GM19452 (cell line): ENCODE data around the gene SUCLG2.
"Not testable (repeated sequence)": the region's sequence is repeated elsewhere in the genome, so short reads cannot be mapped to it uniquely, and the experiment has no call there.

Experiments used
- ATAC-seq: cut with Tn5 transposase; IDR thresholded peaks from one replicate; pipeline ENCODE4 v1.9.1; 2021; ENCODE audit not compliant: unreplicated experiment

SUCLG2 gene

DNA sequence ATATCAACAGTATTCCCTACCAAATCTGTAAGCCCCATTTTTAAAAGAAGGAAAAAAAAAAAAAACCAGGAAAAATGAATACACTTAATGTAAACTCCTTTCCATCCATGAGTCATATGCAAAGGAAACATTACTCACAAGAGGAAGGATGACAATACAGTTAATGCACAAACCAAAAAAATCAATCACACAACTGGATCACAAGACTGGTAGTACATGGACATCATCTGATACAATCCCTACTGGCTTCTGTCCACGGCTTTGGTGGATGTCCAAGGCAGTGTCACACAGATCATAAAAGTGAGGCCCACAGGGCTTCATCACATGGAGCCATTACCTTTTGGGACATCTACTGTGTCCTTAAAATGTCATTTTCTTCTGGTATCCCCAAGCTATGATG, 44.0 kb downstream of the SUCLG2 start:
- ATAC-seq: no peak

DNA sequence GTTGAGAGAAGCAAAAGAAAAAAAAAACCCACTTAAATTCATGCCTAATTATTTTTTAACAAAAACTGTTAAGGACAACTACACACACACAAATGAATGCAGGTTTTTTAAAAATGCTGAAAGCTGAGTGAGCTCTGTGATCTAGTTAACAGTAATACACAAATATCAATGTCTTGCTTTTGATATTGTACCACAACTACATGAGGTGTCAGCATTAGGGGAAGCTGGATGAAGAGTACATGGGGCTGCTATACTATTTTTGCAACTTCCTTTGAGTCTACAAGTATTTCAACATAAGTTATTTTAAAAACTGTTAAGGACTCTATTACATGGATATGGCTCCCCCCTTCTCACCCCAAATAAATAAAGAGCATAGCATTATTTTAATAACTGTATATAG, 44.7 kb downstream of the SUCLG2 start:
- ATAC-seq: no peak

DNA sequence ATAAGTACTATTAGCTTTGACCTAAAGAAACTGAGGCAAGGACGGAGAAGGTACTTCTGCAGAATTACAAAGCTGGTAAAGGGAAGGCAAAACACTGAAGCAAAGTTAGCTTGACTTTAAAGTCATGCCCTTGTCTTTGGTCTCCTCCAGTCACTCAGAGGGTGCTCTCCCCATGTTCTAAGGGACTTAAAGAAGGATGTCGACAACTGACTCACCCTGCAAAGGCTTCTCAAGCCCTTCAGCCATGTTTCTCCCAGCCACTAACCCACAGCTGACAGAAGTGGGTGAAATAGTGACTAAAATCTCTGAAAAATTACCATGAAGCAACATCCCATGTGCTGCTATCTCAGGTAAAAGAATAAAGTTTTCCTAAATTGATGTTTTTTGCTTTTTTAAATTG, 46.4 kb downstream of the SUCLG2 start:
- no peak for ATAC-seq

DNA sequence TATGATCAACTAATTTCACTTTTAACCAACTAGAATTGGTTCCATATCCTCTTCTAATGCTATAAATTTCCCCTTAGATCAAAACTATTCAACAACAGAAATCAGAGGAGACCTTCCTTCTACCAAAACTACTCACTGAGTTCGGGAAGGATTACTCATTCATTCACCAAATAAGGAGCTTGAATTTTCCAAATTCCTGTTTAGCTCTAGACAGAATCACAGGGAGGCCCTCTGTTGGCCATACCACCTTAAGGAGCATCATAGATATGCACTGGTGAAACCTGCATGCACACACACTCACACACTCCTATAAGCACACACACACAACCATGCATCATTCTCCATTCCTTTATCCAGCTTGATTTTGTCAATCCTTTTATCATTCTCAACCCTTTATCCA, 49.0 kb downstream of the SUCLG2 start:
- ATAC-seq: no peak

DNA sequence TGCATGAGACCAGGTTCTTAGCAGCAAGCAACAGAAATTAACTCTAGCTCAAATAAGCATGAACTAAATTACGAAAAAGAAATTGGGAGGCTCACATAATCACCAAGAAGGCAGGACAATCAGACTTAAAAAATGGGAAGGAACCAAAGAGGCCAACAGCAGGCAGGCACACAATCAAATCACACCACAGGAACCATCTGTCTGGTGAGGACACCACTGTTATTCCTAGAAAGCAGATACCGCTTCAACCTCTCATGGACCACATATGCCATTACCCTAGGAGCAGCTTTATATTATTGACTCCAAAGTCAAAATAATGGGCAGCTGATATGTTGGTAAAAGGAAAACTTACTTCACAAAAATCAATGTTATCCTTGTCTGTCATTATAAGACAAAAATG, 51.6 kb downstream of the SUCLG2 start:
- no peak for ATAC-seq

DNA sequence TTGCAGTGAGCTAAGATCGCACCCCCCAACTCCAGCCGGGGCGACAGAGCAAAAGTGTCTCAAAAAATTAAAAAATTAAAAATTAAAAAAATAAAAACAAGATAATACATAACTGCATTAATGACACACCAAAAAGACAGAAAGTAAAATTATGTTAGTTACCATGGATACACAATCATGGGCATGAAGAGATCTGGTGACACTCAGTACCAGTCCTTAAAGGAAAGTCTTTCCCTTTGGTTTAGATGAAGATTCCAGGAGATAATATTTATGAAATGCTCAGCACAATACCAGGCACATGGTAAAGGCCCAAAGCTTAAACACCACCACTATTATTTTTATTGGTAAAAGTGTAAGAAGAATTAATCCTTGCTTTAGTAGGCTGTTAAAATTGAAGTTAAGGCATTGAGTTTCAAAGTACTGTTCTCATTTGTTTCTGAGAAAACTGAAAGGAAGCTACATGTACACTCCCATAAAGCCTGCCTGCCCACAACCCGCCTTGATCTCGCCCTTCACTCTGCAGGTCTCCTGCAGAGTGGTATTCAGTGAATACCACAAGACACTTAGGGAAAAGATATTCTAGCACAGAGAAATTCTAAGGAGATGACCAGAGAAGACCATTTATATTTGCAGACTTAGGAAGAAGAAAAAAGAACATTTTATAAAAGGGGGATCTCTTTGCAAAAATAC, 52.3 kb downstream of the SUCLG2 start:
- no peak for ATAC-seq

DNA sequence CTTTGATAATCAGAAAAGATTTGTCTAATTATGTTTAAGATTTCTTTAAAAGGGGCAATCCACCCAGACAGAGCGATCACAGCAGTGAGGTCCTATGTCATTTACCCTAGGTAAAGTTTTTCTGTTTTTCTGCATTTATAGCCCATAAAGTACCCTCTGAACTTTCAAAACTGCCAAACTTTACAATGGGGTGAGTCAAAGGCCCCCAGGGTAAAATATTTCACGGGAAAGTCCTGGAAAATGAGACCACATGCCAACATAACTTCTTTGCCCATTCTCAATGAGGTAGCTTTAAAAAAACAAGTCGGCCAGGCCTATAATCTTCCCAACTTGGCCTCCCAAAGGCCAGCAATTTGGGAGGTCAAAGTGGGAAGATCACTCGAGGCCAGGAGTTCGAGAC, 53.0 kb downstream of the SUCLG2 start:
- no peak for ATAC-seq

DNA sequence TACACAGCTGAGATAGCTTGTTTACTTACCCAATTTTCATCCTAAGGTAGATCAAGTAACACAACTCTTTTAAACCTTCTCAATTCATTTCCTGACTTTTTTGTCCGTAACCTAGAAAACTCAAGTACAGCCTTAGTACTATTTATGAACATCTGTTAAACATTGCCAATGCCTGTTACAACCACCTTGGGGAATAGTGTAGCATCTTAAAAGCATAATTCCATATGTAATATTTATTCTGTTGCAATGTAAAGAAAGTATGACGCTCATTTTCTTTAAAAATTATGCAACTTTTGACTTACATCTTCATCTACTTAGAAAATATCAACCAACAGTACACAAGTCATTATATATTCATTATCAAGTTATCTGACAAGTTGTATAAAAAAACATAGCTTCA, 54.6 kb downstream of the SUCLG2 start:
- no peak for ATAC-seq

DNA sequence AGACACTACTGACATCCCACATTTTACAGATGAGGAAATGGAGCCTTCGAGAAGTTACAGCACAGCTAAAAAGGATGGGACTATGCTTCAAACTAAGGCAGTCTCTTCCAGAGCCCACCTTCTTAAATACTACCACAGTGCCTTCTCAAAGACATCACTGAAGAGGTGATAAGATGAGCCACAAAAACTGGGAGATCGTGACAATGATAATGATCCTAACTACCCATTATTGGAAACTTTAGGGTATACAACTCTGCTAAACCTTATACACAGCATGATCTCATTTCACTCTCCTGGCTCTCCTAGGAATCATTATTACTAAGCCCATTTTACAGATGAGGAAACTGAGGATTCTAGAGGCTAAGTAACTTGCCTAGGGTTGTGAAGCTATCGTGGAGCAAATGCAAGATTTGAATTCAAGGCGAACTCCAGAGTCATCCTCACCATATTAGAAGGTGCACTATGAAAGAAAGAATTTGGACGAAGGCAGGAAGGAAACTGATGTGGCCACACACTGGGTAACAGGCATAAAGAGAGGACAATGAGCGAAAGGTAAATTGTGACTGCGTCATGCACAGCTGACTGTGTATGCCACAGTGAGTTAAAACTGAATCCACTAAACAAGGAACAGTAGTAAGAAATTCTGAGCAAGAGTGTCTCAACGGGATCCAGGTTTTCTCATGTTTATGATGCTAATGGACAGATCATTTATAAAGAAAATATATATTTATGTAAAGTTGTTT, 55.4 kb downstream of the SUCLG2 start:
- ATAC-seq: no peak

DNA sequence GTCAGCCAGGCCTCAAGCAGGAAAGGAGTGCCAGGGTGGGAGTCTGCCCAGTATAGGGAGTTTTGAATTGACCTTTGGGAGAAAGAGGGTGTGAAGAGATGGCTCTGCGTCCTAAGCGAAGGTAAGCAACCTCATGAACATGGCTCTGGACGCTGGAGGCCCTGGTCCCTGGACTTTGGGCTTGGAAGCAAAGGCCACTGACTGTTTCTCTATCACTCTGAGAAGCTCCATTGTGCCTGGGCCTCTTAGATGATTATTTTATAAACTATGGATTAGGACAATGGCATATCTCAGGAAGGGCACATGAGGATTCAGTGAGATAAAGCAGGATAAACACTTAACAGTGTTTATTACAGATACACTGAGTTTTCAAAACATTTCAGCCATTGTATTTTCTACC, 59.0 kb downstream of the SUCLG2 start:
- ATAC-seq: no peak

DNA sequence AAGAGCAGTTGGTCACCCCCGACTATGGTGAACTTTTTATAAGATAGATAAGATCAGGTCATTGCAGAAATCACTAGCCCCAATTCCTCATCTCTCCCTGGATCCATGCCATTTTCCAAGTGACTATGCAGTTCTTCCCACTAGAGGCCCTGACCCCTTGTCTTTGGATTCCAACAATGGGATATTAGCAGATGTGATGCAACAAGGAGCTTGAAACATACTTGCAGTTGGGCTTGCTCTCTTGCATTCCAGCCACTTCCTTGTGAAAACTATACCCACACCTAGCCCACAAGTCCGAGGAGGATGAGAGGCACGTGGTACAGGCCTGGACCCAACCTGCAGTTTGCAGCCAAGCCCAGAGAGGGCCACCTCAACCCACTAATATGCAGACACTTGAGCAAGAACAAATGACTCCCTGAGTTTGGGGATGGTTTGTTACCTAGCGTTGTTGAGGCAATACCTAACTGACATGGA, 60.6 kb downstream of the SUCLG2 start:
- ATAC-seq: no peak

DNA sequence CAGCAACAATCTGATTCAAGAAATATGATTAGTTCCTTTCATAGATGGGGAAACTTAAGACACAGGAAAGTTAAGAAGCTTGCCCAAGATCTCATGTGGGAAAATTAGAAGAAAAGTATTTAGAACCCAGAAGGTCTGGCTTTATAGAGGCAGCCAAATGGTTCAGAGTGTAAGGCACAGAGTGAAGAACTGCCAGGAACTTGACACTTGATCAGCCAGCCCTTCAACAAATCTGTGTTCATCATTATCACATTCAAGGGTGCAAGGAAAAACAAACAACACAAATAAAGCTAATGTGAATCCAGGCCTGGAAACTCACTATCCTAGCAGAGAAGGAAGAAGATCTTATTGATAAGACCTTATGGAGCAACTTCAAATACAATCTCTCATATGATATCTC, 62.4 kb downstream of the SUCLG2 start:
- no peak for ATAC-seq

DNA sequence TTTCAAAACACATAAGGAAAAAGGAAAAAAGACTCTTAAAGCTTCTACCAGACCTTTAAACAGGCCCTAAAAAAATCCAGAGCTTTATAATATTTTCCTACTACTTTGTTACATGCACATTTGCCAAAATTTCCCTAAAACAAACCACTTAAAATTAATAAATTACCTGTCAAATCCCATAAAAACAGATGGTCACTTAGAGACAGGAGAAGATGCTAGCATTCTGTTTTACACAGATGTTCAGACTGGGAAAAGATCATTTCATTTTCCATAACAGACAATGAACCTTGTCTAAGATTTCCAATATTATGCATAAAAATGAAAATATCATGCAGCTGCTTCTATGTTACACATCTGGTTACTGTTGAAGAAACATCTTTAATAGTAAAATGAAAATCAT, 66.6 kb downstream of the SUCLG2 start:
- no peak for ATAC-seq

DNA sequence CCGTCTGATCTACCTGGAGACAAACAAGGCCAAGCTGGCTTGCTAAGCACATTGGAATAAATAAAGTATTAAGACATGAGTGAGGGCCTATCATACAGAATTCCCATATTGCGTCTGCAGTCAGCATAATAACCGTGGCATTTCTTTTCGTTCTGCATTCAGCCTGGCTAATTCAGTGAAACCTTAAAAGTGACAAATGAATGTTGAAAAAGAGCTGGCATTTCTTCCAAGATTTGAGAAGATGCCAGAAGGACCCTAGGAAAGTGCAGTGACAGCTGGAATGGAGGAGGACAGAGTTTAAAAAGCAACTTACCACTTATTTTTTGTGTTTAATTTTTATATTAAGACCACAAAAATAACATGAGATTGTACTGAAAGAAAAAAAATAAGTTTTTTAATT, 67.1 kb downstream of the SUCLG2 start:
- no peak for ATAC-seq

DNA sequence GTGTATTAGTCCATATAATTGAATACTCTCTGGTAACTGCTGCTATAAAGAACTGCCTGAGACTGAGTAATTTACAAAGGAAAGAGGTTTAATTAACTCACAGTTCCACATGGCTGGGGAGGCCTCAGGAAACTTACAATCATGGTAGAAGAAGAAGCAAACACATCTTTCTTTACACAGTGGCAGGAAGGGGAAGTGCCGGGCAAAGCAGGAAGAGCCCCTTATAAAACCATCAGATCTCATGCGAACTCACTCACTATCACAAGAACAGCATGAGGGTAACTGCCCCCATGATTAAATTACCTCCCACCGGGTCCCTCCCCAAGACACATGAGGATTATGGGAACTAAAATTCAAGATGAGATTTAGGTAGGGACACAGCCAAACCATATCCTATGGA, 69.8 kb downstream of the SUCLG2 start:
- ATAC-seq: not testable (repeated sequence)

DNA sequence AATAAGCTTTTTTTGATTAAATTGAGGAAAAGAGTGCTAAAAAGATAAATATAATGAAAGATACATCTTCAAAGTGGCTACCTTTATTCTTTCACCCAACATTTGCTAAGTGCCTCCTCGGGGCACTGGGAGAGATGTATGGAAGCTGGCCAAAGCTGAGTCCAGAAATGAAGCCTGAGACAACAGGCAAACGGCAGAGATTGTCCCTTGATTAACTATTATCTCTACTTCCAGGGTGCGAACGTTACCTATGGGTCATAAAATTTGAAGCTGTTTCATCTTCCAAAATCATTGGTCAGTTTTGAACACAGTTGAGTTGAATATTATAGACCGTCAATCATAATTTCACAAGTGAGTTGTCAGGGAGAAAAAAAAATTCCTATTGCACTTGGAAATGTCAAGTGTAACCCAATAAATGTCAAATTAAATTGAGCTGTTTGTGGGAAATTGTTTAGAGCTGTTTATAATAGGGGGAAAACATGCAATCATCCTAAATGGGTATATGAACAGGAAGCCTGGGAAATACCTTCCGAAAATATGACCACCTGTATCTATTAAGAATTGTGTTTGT, 73.9 kb downstream of the SUCLG2 start:
- ATAC-seq: no peak

DNA sequence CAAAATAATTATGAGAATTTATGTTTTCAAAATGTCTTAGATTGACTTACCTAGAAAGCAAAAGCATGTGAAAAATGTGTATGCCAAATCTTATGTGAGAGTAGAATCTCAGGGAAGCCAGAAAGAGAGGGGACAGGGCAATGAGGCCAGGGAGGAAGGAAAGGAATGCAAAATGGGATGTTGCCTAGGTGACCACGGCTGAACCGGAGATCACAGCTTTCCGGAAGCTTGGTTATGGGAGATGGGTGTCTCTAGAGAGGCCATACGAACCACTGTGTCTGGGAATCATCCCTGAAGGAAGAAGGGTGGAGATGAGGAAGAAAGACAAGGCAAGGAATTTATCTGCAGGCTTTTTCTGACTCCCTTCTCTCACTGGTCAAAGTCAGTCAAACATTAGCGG, 76.0 kb downstream of the SUCLG2 start:
- ATAC-seq: no peak

DNA sequence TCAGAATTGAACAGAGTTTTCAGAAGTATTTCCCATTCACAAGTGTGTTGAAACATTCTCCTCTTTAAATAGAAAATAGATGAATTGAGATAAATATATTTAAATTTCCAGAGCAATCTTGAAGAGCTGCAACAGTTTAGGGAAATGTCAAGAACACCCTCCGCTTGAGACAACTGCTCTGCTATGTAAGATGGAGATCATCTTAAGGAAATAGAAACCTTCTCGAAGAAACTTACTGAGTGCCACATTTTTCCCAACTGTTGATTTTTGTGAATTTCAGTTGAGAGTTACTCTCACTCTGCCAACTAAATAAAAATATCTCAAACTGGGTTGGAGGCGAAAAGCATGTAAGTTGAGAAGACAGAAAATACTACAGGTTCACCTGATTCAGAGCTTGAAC, 78.0 kb downstream of the SUCLG2 start:
- no peak for ATAC-seq

DNA sequence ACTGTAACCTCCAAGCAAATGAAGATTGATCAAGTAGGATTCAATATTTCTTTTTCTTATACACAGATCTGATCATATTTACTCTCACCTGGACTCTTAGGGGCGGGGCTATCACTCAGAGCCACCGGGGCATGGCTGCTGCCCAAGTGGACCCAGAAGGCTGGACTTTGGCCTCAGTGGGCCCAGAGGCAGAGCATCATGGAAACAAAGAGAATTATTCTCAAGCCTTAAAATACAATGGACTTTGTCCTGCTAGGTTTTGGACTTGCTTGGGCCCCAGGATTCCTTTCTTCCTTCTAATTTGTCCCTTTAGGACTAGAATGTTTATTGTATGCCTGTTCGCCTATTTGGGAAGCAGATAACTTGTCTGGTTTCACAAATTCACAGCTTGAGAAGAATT, 85.1 kb downstream of the SUCLG2 start:
- ATAC-seq: no peak

DNA sequence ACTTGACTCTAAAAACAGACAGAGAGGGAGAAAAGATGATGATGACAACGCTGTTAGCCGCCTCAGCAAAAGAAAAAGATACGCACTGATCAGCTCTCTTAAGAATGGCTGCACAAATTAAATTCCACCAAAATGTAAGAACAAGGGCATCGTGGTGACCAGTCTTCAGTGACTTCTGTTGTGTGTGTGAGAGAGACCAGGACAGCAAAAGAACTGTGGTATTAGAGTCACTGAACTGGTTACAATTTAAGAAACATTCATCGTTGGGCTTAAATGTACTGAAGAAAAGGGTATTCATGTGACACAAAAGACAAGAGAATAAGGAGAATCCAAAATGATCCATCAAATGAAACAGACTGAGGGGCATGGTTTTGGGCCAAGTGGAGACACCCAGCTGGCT, 86.5 kb downstream of the SUCLG2 start:
- no peak for ATAC-seq

DNA sequence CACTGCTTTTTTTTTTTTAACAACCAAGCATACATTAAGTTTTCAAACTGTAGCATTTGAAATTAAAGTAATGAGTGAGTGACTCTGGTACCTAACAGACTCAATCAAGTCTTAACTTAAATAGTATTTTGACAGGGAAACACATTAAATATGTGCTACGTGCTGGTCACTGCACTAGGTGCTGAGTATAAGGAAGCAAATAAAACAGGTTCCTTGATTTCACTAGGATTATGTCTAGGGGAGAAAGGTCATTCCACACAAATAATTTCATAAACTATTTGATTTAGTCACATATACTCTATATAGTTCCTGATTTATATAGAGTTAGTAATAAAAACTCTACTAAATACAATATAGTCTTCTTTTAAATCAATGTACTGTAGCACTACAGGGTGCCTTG, 89.4 kb downstream of the SUCLG2 start:
- no peak for ATAC-seq

DNA sequence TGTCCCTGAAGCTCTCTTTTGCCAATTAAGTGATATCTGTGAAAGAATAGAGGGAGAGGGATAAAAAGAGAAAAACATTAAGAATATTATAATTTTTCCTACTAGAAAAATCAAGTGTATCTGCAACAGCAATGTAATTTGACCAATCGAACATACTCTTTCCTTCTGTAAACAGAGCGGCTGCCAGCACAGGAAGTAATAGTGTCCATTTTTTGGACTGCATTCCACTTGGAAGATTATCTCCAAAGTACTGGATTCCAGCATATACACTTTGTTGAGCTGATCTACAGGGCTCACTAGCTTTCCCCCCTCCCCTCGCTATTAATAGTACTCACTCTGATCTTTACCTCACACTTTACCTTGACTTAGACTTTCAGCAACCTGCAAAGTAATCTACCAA, 90.4 kb downstream of the SUCLG2 start:
- no peak for ATAC-seq
